ENCODE results near the gene LRIT1. TPM values are rescaled to one million over a fixed set of nuclear protein-coding genes. Genes with fewer than 3 reads are reported as not detected.

LRIT1 gene
- total and polyA plus RNA-seq, 2 of the 8 experiments (the other 6 are each of a cell fraction or from before 2014, with no cell fraction given), result 0.03 TPM; not detected in 1

DNA sequence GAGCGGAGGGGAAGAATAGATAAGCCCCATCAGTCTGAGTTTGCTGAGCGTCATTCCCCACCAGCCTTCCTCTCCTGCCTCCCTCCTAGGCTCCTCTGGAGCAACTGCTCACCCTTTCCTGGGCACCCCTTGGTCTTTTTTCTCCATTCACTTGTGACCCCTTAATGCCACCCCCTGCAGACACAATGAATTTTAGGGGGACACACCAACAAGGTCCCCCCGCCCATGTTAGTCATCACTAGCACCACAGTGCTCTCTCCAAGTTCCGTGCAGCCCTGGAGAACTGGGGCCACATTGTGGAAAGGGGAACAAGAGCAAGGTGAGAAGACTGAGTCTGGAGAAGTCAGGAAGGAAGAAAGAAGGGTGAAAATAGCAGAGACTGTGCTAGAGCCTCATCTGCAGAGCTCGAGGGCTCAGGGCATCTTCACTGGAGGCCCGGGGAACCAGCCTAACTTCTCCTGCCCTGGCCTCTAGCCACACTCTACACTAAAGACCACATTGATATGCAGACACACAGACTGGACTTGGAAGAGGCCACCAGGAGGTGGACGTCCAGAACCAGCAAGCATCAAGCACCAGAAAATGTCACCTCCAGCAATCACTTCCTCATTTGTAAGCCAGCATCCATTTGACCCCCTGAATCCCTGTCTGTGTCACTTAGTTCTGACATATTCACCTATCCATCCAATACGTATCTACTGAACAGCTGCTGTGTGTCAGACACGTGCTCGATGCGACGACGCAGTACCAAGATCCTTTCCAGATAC is 21.0 kb upstream of the LRIT1 start (continued):
- TF ChIP-seq, protein P1, sequence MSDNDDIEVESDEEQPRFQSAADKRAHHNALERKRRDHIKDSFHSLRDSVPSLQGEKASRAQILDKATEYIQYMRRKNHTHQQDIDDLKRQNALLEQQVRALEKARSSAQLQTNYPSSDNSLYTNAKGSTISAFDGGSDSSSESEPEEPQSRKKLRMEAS (IDR thresholded peaks at IDR 0.05), result no peak
- TF ChIP-seq, protein P2, sequence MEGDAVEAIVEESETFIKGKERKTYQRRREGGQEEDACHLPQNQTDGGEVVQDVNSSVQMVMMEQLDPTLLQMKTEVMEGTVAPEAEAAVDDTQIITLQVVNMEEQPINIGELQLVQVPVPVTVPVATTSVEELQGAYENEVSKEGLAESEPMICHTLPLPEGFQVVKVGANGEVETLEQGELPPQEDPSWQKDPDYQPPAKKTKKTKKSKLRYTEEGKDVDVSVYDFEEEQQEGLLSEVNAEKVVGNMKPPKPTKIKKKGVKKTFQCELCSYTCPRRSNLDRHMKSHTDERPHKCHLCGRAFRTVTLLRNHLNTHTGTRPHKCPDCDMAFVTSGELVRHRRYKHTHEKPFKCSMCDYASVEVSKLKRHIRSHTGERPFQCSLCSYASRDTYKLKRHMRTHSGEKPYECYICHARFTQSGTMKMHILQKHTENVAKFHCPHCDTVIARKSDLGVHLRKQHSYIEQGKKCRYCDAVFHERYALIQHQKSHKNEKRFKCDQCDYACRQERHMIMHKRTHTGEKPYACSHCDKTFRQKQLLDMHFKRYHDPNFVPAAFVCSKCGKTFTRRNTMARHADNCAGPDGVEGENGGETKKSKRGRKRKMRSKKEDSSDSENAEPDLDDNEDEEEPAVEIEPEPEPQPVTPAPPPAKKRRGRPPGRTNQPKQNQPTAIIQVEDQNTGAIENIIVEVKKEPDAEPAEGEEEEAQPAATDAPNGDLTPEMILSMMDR (IDR thresholded peaks at IDR 0.05; ENCODE audit: control extremely low read depth in 1 of 3, insufficient read depth in 1 of 3, low read depth in 1 of 3, low read length in 3 of 3), result no peak
- TF ChIP-seq SRF (IDR thresholded peaks at IDR 0.05; ENCODE audit: low read depth, low read length) (no peak), HDAC6 (IDR thresholded peaks at IDR 0.05; ENCODE audit: low read depth, low read length) (no peak)
